ENCODE measurements around the gene ATP5MC3.

Gene ATP5MC3

GRCh38 chr2:175168564-175168945 lies 13.0 kb downstream of the ATP5MC3 start:
- DNase-seq (ENCODE audit: extremely low read depth in 1 of 2, low read depth in 1 of 2): no peak

GRCh38 chr2:175167792-175168563 lies 13.5 kb downstream of the ATP5MC3 start, which contains the start of gene ATF2:
ATF2 (minus strand) TSS chr2:175168203; CDS start chr2:175136443, 31,760 bp downstream.
- DNase-seq (ENCODE audit: extremely low read depth in 1 of 2, low read depth in 1 of 2): peak; percentile 93 to 97

- DNase-seq (ENCODE audit: extremely low read depth in 1 of 2, low read depth in 1 of 2): no peak
These were observed 14.3 kb downstream of the ATP5MC3 start for GRCh38 chr2:175167076-175167791.

- no peak for DNase-seq (ENCODE audit: extremely low read depth in 1 of 2, low read depth in 1 of 2)
These were observed 15.2 kb downstream of the ATP5MC3 start for GRCh38 chr2:175166216-175166824.

- no peak for DNase-seq (ENCODE audit: extremely low read depth in 1 of 2, low read depth in 1 of 2)
These were observed 17.3 kb downstream of the ATP5MC3 start for GRCh38 chr2:175164235-175164634.

GRCh38 chr2:175158894-175159293 lies 22.6 kb downstream of the ATP5MC3 start:
- no peak for DNase-seq (ENCODE audit: extremely low read depth in 1 of 2, low read depth in 1 of 2)

- DNase-seq (ENCODE audit: extremely low read depth in 1 of 2, low read depth in 1 of 2): no peak
These were observed 25.0 kb downstream of the ATP5MC3 start for GRCh38 chr2:175156534-175156933.

GRCh38 chr2:175154661-175155082 lies 26.8 kb downstream of the ATP5MC3 start:
- DNase-seq (ENCODE audit: extremely low read depth in 1 of 2, low read depth in 1 of 2): no peak

GRCh38 chr2:175152242-175152641 lies 29.3 kb downstream of the ATP5MC3 start:
- no peak for DNase-seq (ENCODE audit: extremely low read depth in 1 of 2, low read depth in 1 of 2)

GRCh38 chr2:175151791-175152190 lies 29.7 kb downstream of the ATP5MC3 start:
- DNase-seq (ENCODE audit: extremely low read depth in 1 of 2, low read depth in 1 of 2): no peak

- no peak for DNase-seq (ENCODE audit: extremely low read depth in 1 of 2, low read depth in 1 of 2)
These were observed 34.3 kb downstream of the ATP5MC3 start for GRCh38 chr2:175147186-175147585.

GRCh38 chr2:175143678-175144077 lies 37.8 kb downstream of the ATP5MC3 start:
- DNase-seq (ENCODE audit: extremely low read depth in 1 of 2, low read depth in 1 of 2): no peak

GRCh38 chr2:175143191-175143590 lies 38.3 kb downstream of the ATP5MC3 start:
- no peak for DNase-seq (ENCODE audit: extremely low read depth in 1 of 2, low read depth in 1 of 2)

GRCh38 chr2:175140332-175140731 lies 41.2 kb downstream of the ATP5MC3 start:
- no peak for DNase-seq (ENCODE audit: extremely low read depth in 1 of 2, low read depth in 1 of 2)

- no peak for DNase-seq (ENCODE audit: extremely low read depth in 1 of 2, low read depth in 1 of 2)
These were observed 43.7 kb downstream of the ATP5MC3 start for GRCh38 chr2:175137793-175138192.

- no peak for DNase-seq (ENCODE audit: extremely low read depth in 1 of 2, low read depth in 1 of 2)
These were observed 44.9 kb downstream of the ATP5MC3 start for GRCh38 chr2:175136334-175137215.

GRCh38 chr2:175135862-175136261 lies 45.6 kb downstream of the ATP5MC3 start:
- no peak for DNase-seq (ENCODE audit: extremely low read depth in 1 of 2, low read depth in 1 of 2)

GRCh38 chr2:175135177-175135576 lies 46.3 kb downstream of the ATP5MC3 start:
- DNase-seq (ENCODE audit: extremely low read depth in 1 of 2, low read depth in 1 of 2): no peak

- DNase-seq (ENCODE audit: extremely low read depth in 1 of 2, low read depth in 1 of 2): no peak
These were observed 50.3 kb downstream of the ATP5MC3 start for GRCh38 chr2:175131252-175131651.

- DNase-seq (ENCODE audit: extremely low read depth in 1 of 2, low read depth in 1 of 2): no peak
These were observed 54.8 kb downstream of the ATP5MC3 start for GRCh38 chr2:175126661-175127060.
